ENCODE measurements around the gene ERI3. TPM values are rescaled to one million over a fixed set of nuclear protein-coding genes. Genes with fewer than 3 reads are reported as not detected.

Gene ERI3
- total and polyA plus RNA-seq, 2 of the 4 experiments (the other 2 are of a cell fraction), result 56.6 to 70.9 TPM

DNA sequence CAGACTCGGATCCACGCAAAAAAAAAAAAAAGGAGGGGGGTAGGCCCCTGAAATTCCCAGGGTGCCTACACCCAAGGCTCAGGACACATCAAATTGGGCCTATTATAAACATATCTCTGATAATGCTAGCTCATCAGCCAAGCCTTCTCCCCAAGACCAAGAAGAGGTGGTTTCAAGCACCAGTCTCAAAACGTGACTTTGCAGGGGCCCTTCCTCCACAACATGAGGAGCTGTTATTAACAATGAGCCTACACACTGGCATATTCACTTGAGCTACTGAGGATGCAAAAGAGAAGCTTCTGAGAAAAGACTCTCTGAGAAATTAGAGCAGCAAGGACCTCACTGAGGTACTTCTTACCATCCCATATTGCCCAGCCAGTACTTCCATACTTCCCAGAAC lies 32.7 kb downstream of the ERI3 start:
- CTCF ChIA-PET, result no interaction called here
- H2BK5ac ChIP-seq (ENCODE audit: low read depth, low read length, poor library complexity, severe bottlenecking), result no peak overlapping the region
- H4K91ac ChIP-seq (ENCODE audit: insufficient read depth, low read depth, low read length), result no peak overlapping the region
- H4K20me1 ChIP-seq (ENCODE audit: insufficient read depth, low read length), result peaks cover 8% of the 10 kb centered on the region
- peaks cover 3% of the 10 kb centered on the region for H3K9me1 ChIP-seq (ENCODE audit: insufficient read depth, low read length)
- no peaks in the 10 kb centered on the region for H3K27me3 ChIP-seq (ENCODE audit: control insufficient read depth, insufficient read depth, low read length)
- no peaks in the 10 kb centered on the region for H3K9me3 ChIP-seq (ENCODE audit: control insufficient read depth, insufficient read depth, low read length)
- TF ChIP-seq RFX5 (IDR thresholded peaks at IDR 0.05; ENCODE audit: low read depth, low read length), result no peak
- TF ChIP-seq CHD1 (IDR thresholded peaks at IDR 0.05; ENCODE audit: low read depth, low read length), result no peak
- no peak for TF ChIP-seq POLR2A (IDR thresholded peaks at IDR 0.05; ENCODE audit: low read depth, low read length)
- TF ChIP-seq, protein P1, sequence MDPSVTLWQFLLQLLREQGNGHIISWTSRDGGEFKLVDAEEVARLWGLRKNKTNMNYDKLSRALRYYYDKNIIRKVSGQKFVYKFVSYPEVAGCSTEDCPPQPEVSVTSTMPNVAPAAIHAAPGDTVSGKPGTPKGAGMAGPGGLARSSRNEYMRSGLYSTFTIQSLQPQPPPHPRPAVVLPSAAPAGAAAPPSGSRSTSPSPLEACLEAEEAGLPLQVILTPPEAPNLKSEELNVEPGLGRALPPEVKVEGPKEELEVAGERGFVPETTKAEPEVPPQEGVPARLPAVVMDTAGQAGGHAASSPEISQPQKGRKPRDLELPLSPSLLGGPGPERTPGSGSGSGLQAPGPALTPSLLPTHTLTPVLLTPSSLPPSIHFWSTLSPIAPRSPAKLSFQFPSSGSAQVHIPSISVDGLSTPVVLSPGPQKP (IDR thresholded peaks at IDR 0.05; ENCODE audit: borderline replicate concordance, low read depth, low read length), result no peak
- no peak for TF ChIP-seq MAFK (IDR thresholded peaks at IDR 0.05; ENCODE audit: low read depth, low read length)
- TF ChIP-seq BHLHE40 (IDR thresholded peaks at IDR 0.05; ENCODE audit: low read depth, low read length), result no peak
- TF ChIP-seq CEBPB (IDR thresholded peaks at IDR 0.05; ENCODE audit: low read depth, low read length), result no peak
- no peak for TF ChIP-seq RAD21 (IDR thresholded peaks at IDR 0.05; ENCODE audit: low read length)
- TF ChIP-seq FOS (IDR thresholded peaks at IDR 0.05; ENCODE audit: low read depth, low read length), result no peak
- TF ChIP-seq, protein P2, sequence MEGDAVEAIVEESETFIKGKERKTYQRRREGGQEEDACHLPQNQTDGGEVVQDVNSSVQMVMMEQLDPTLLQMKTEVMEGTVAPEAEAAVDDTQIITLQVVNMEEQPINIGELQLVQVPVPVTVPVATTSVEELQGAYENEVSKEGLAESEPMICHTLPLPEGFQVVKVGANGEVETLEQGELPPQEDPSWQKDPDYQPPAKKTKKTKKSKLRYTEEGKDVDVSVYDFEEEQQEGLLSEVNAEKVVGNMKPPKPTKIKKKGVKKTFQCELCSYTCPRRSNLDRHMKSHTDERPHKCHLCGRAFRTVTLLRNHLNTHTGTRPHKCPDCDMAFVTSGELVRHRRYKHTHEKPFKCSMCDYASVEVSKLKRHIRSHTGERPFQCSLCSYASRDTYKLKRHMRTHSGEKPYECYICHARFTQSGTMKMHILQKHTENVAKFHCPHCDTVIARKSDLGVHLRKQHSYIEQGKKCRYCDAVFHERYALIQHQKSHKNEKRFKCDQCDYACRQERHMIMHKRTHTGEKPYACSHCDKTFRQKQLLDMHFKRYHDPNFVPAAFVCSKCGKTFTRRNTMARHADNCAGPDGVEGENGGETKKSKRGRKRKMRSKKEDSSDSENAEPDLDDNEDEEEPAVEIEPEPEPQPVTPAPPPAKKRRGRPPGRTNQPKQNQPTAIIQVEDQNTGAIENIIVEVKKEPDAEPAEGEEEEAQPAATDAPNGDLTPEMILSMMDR (conservative IDR thresholded peaks at IDR 0.05; ENCODE audit: low read depth, low read length), result no peak
- no peak for TF ChIP-seq RCOR1 (IDR thresholded peaks at IDR 0.05; ENCODE audit: insufficient replicate concordance, low read length)
- TF ChIP-seq MAZ (IDR thresholded peaks at IDR 0.05; ENCODE audit: borderline replicate concordance, low read depth, low read length), result no peak
- no peak for TF ChIP-seq NFE2L2 (IDR thresholded peaks at IDR 0.05; ENCODE audit: low read depth, low read length)
- TF ChIP-seq MXI1 (IDR thresholded peaks at IDR 0.05; ENCODE audit: borderline replicate concordance, low read depth, low read length), result no peak
- TF ChIP-seq SMC3 (IDR thresholded peaks at IDR 0.05; ENCODE audit: low read depth, low read length), result no peak
- H2BK20ac ChIP-seq (ENCODE audit: low read depth, low read length), result no peak overlapping the region
- in situ Hi-C loops (cut with MboI; ENCODE audit: low sequenced_read_pairs) (no loop called here), intact Hi-C loops (cut with micrococcal nuclease) (no loop called here), dilution Hi-C loops (cut with HindIII; ENCODE audit: low sequenced_read_pairs, unreplicated experiment) (no loop called here)
- H3K4me2 ChIP-seq (ENCODE audit: low read depth, low read length), result no peak overlapping the region
- DNase-seq, result no peak
- no TSS peak for BruUV-seq (replicated peaks)
- peaks cover 14 to 21% of the 10 kb centered on the region in 2 experiments; a peak in 3 of 4 replicates for H3K79me1 ChIP-seq (ENCODE audit: low read depth in 1 of 2, low read length in 2 of 2)
- no peak overlapping the region for H3K4me3 ChIP-seq (ENCODE audit: insufficient read depth, low read depth, low read length)
- H2AFZ ChIP-seq (replicated peaks; ENCODE audit: low read length, poor library complexity), result no peak overlapping the region
- H3K18ac ChIP-seq (ENCODE audit: low read depth, low read length), result no peak overlapping the region
- H2AK9ac ChIP-seq (replicated peaks; ENCODE audit: low read depth, low read length, poor library complexity), result no peak overlapping the region
- POLR2A ChIA-PET (ENCODE audit: unreplicated experiment), result no interaction called here
- no CpG with 5 or more reads among the region's 3 CpGs for WGBS, 2 experiments (ENCODE audit: extremely low coverage in 2 of 2, insufficient read length in 1 of 2)
- H2AK5ac ChIP-seq (ENCODE audit: low read depth, low read length), result no peak overlapping the region
- no peak overlapping the region for H3K4ac ChIP-seq (ENCODE audit: low read depth, low read length)
- no peak for ATAC-seq (ENCODE audit: low read depth)
- no peak overlapping the region for H2BK120ac ChIP-seq (ENCODE audit: low read depth, low read length)
- H3K36me3 ChIP-seq (ENCODE audit: control insufficient read depth, insufficient read depth, low read length), result peaks cover 11% of the 10 kb centered on the region
- no peak overlapping the region for H3K9ac ChIP-seq (ENCODE audit: low read depth, low read length)
- H3K56ac ChIP-seq (ENCODE audit: extremely low read depth, insufficient read depth, low read length), result no peak overlapping the region
- no peak overlapping the region for H4K8ac ChIP-seq (ENCODE audit: low read depth in 2 of 2, low read length in 2 of 2)
- no peak overlapping the region for H2BK15ac ChIP-seq (ENCODE audit: low read depth, low read length)
- H4K5ac ChIP-seq (ENCODE audit: low read depth, low read length), result no peak overlapping the region
- H3K4me1 ChIP-seq (ENCODE audit: control insufficient read depth, insufficient read depth, low read length), result peaks cover 2% of the 10 kb centered on the region
- no peak overlapping the region for H3K23ac ChIP-seq (ENCODE audit: low read depth, low read length)
- H3K14ac ChIP-seq (replicated peaks; ENCODE audit: low read depth, low read length), result no peak overlapping the region
- no peak overlapping the region for H3K27ac ChIP-seq (ENCODE audit: insufficient read depth, low read length)

Measured in IMR-90 (cell line).